Vagina (tissue), 2 donors: ENCODE data around the gene APP. TPM values are rescaled to one million over a fixed set of nuclear protein-coding genes. Genes with fewer than 3 reads are reported as not detected.
A peak's percentile ranks its signal among the peaks of the same experiment; 100 is the strongest.

Experiments
- DNase-seq, 2 donors: peaks; one replicate each; pipeline ENCODE4 v3.0.0-alpha.2; 2017; ENCODE audit errors: extremely low spot score in 2 of 2
- H3K27ac ChIP-seq: fragments of 200-600 bp; sonication (generic); one replicate; pipeline ENCODE4 v1.5.1; 2019
- H3K27me3 ChIP-seq: fragments of 200-600 bp; sonication (generic); one replicate; pipeline ENCODE4 v1.5.1; 2019
- H3K36me3 ChIP-seq, 2 donors: fragments of 200-600 bp; sonication (generic); one replicate each; pipeline ENCODE4 v1.5.1; 2017 to 2019
- H3K4me1 ChIP-seq: fragments of 200-600 bp; sonication (generic); one replicate; pipeline ENCODE4 v1.5.1; 2019
- H3K4me3 ChIP-seq, 2 donors: fragments of 200-600 bp; sonication (generic); 1 replicate in 1 of 2; 2 replicates in 1 of 2; pipeline ENCODE4 v1.5.1; 2016 to 2019
- H3K9me3 ChIP-seq: fragments of 200-600 bp; sonication (generic); one replicate; pipeline ENCODE4 v1.5.1; 2019
- POLR2A ChIP-seq, 2 donors: fragments of 450-650 bp; IDR thresholded peaks; one replicate each; pipeline ENCODE4 v1.6.1; 2017; ENCODE audit warnings: antibody characterized with exemption in 2 of 2, mild to moderate bottlenecking in 2 of 2, moderate library complexity in 2 of 2
- POLR2AphosphoS5 ChIP-seq, 2 donors: sonication (generic); formaldehyde crosslinking; IDR thresholded peaks; one replicate each; pipeline ENCODE4 v1.9.0; 2017; ENCODE audit warnings: antibody characterized with exemption in 2 of 2, mild to moderate bottlenecking in 2 of 2, low read depth in 1 of 2; ENCODE audit not compliant: insufficient read depth in 1 of 2
- intact Hi-C: fragments of 100-400 bp; cut with DNase I; formaldehyde crosslinking; loops from one replicate; pipeline ENCODE4 v1.15.1; 2023
- total RNA-seq: library from RNA; depleted of rRNA; stranded (reverse); fragments of >200 nt; gene quantifications from one replicate; pipeline ENCODE4 v1.2.3, GENCODE V29; 2016
- TF ChIP-seq, protein P1 (sequence below), 3 experiments: fragments of 450-650 bp in 2 of 3; fragments of 200-600 bp in 1 of 3; sonication (generic) in 1 of 3; IDR thresholded peaks; one replicate each; pipeline ENCODE4 v1.5.1; 2017 to 2019; ENCODE audit warnings: antibody characterized with exemption in 3 of 3, mild to moderate bottlenecking in 2 of 3, moderate library complexity in 2 of 3

The APP gene
- total RNA-seq, 1 donor from 2014 or later, result 315 TPM

DNA sequence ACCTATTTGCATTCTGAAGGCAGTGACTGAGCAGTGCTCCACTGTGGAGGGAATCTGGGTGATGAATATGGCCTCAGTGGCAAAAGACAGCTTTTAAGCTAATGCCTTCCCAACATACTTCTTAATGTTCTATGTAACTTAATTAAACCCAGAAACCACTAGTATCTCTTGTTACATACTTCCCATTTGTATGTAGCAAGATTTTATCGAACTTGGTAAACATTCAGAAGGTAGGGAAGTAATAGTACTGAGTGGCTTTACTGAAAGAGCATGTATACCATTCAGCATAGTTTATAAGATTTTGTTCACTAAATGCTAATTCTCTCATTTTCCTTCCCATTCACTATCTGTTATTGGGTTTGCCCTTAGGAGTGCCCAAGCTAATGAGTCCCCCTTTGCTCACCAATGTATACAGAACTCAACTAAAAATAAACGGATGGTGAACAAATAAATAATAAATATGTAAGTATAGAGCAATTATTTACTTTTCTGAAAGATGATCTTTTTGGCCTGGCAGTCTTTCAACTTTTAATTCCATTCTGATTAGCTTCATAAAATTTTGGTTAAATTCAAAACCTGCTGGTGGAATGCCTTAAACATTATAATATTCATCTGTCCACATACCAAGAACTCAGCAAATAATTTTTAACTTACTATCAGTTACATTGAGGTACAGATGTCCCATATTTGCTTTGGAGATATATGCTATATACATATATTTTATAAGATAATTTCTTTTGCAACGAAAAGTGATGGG lies 204.4 kb downstream of the APP start:
- no peaks in the 10 kb centered on the region for H3K9me3 ChIP-seq
- DNase-seq, result no peak
- peaks cover 32% of the 10 kb centered on the region for H3K4me1 ChIP-seq
- no peak overlapping the region for H3K27ac ChIP-seq
- intact Hi-C loops, result no loop called here
- TF ChIP-seq POLR2AphosphoS5 (IDR thresholded peaks at IDR 0.05; ENCODE audit: insufficient read depth in 1 of 2, low read depth in 1 of 2) (no peak), POLR2A (IDR thresholded peaks at IDR 0.05) (no peak)
- TF ChIP-seq, protein P1, sequence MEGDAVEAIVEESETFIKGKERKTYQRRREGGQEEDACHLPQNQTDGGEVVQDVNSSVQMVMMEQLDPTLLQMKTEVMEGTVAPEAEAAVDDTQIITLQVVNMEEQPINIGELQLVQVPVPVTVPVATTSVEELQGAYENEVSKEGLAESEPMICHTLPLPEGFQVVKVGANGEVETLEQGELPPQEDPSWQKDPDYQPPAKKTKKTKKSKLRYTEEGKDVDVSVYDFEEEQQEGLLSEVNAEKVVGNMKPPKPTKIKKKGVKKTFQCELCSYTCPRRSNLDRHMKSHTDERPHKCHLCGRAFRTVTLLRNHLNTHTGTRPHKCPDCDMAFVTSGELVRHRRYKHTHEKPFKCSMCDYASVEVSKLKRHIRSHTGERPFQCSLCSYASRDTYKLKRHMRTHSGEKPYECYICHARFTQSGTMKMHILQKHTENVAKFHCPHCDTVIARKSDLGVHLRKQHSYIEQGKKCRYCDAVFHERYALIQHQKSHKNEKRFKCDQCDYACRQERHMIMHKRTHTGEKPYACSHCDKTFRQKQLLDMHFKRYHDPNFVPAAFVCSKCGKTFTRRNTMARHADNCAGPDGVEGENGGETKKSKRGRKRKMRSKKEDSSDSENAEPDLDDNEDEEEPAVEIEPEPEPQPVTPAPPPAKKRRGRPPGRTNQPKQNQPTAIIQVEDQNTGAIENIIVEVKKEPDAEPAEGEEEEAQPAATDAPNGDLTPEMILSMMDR (IDR thresholded peaks at IDR 0.05), result no peak
- no peaks in the 10 kb centered on the region for H3K27me3 ChIP-seq
- H3K4me3 ChIP-seq, result no peak overlapping the region
- peaks cover 0 to 2% of the 10 kb centered on the region in 2 donors for H3K36me3 ChIP-seq

DNA sequence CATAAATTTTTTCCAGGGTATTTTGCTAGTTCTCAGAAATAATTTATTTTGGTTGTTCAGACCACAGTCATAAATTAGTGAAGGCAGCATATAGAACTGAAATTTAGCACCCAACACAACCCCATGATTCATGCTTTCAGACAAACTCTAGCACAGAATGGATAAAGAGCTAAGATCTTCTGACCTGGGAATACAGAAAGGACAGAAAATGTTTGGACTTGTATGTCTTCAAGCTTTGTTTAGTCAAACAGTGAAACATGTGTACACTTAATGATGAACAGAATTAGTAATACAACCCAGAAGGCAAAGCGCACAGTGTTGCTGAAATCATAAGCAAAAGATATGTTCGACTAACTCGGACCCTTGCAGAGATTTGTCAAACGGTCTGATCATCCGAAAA lies 205.6 kb downstream of the APP start:
- Histone ChIP-seq H3K27ac (no peak overlapping the region), H3K9me3 (no peaks in the 10 kb centered on the region), H3K27me3 (no peaks in the 10 kb centered on the region), H3K4me1 (peaks cover 32% of the 10 kb centered on the region), H3K36me3 (no peaks in the 10 kb centered on the region), H3K4me3 (no peak overlapping the region)
- intact Hi-C loops, result no loop called here
- TF ChIP-seq POLR2AphosphoS5 (IDR thresholded peaks at IDR 0.05; ENCODE audit: insufficient read depth in 1 of 2, low read depth in 1 of 2) (no peak), POLR2A (IDR thresholded peaks at IDR 0.05) (no peak)
- TF ChIP-seq, protein P1 (IDR thresholded peaks at IDR 0.05), result no peak
- DNase-seq, result no peak

DNA sequence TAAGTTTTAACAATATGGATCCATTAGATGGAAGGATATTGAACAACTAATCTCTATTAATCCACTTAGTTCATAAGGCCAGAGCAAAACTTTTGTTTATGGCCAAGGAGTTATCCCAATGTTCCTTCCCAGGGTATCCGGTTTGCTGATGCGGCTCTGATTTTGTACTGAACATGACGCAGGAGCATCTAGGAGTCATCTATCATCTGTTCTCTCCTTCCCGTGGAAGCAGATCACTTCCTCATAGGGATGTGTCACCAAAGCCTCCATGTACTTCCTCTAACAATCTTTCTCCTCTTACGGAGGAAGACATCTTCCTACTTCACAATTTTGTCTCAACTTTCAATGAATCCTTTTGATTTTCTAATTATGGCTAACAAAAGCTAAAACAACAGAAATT lies 206.6 kb downstream of the APP start:
- H3K36me3 ChIP-seq, result no peaks in the 10 kb centered on the region
- H3K4me1 ChIP-seq, result peaks cover 32% of the 10 kb centered on the region
- H3K4me3 ChIP-seq, result no peak overlapping the region
- no peak for DNase-seq
- no peaks in the 10 kb centered on the region for H3K9me3 ChIP-seq
- intact Hi-C loops, result no loop called here
- H3K27me3 ChIP-seq, result no peaks in the 10 kb centered on the region
- TF ChIP-seq POLR2A (IDR thresholded peaks at IDR 0.05) (no peak), POLR2AphosphoS5 (IDR thresholded peaks at IDR 0.05; ENCODE audit: insufficient read depth in 1 of 2, low read depth in 1 of 2) (no peak)
- TF ChIP-seq, protein P1 (IDR thresholded peaks at IDR 0.05), result no peak
- no peak overlapping the region for H3K27ac ChIP-seq

DNA sequence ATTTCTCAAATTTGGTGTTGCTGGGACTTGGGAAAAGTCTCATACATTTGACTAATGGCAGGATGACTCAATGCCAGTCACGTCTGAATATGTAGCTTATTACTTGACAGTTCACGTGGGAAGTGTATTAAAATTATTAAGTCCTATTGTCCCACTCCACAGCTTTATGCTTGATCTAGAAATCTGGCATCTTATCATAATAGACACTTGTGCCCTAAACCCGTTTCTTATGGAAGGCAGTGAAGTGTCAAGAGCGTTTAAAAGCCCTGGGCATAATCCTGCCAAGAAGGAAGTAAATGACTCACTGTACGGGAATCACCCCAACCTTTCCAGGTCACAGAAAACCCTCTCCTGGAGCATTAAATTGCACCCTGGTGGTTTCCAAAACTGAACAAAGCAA lies 207.4 kb downstream of the APP start:
- H3K4me1 ChIP-seq, result peaks cover 32% of the 10 kb centered on the region
- no peaks in the 10 kb centered on the region for H3K27me3 ChIP-seq
- DNase-seq, result no peak
- H3K4me3 ChIP-seq, result no peak overlapping the region
- no peak overlapping the region for H3K27ac ChIP-seq
- H3K9me3 ChIP-seq, result no peaks in the 10 kb centered on the region
- TF ChIP-seq POLR2AphosphoS5 (IDR thresholded peaks at IDR 0.05; ENCODE audit: insufficient read depth in 1 of 2, low read depth in 1 of 2), result peak in 1 of 2 donors; percentile 72
- TF ChIP-seq POLR2A (IDR thresholded peaks at IDR 0.05), result no peak
- intact Hi-C loops, result no loop called here
- no peaks in the 10 kb centered on the region for H3K36me3 ChIP-seq

DNA sequence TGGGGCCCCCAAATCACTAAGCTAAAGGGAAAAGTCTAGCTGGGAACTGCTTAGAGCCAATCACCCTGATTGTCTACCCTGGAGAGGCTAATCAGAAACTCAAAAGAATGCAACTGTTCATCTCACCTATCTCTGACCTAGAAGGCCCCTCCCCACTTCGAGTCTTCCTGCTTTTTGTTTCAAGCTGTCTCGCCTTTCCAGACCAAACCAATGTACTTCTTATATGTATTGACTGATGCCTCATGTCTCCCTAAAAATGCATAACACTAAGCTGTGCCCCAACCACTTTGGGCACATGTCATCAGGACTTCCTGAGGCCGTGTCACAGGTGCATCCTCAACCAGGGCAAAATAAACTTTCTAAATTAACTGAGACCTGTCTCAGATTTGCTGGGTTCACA lies 209.5 kb downstream of the APP start:
- H3K4me1 ChIP-seq, result peaks cover 21% of the 10 kb centered on the region
- no peak for DNase-seq
- H3K9me3 ChIP-seq, result no peaks in the 10 kb centered on the region
- H3K36me3 ChIP-seq, result no peaks in the 10 kb centered on the region
- intact Hi-C loops, result no loop called here
- H3K4me3 ChIP-seq, result no peak overlapping the region
- no peak overlapping the region for H3K27ac ChIP-seq
- TF ChIP-seq, protein P1 (IDR thresholded peaks at IDR 0.05), result no peak
- no peak for TF ChIP-seq POLR2A (IDR thresholded peaks at IDR 0.05)
- TF ChIP-seq POLR2AphosphoS5 (IDR thresholded peaks at IDR 0.05; ENCODE audit: insufficient read depth in 1 of 2, low read depth in 1 of 2), result no peak
- no peaks in the 10 kb centered on the region for H3K27me3 ChIP-seq
